GM06990 (cell line): Measurements from ENCODE around the gene CFAP69.
"Not testable (repeated sequence)": the region's sequence is repeated elsewhere in the genome, so short reads cannot be mapped to it uniquely, and the experiment has no call there.

Experiments
- DNase-seq: peaks from one replicate; pipeline ENCODE4 v3.0.0-alpha.2; 2011; ENCODE audit not compliant: insufficient read length; ENCODE audit errors: extremely low read depth
- H3K27me3 ChIP-seq: replicated peaks from 2 replicates; pipeline ENCODE4 v1.6.0; 2011; ENCODE audit warnings: low read length; ENCODE audit not compliant: control insufficient read depth, insufficient read depth
- H3K36me3 ChIP-seq: 2 replicates; pipeline ENCODE4 v1.5.1; 2011; ENCODE audit warnings: low read length; ENCODE audit not compliant: control insufficient read depth, insufficient read depth
- H3K4me3 ChIP-seq: replicated peaks from 2 replicates; pipeline ENCODE4 v1.5.1; 2011; ENCODE audit warnings: low read depth, mild to moderate bottlenecking, control low read depth, low read length
- CTCF ChIP-seq: IDR thresholded peaks from 2 replicates; pipeline ENCODE4 v1.5.1; 2011; ENCODE audit warnings: low read length, control low read depth, mild to moderate bottlenecking, inconsistent platforms; ENCODE audit not compliant: insufficient read depth, poor library complexity, severe bottlenecking

Gene CFAP69

GRCh38 chr7:90334193-90334843 lies 89.3 kb downstream of the CFAP69 start:
- Histone ChIP-seq H3K4me3 (no peak overlapping the region), H3K27me3 (no peaks in the 10 kb centered on the region), H3K36me3 (no peaks in the 10 kb centered on the region)
- TF ChIP-seq CTCF, result no peak
- no peak for DNase-seq

GRCh38 chr7:90334926-90335325 lies 90.0 kb downstream of the CFAP69 start:
- not testable (repeated sequence) for H3K36me3 ChIP-seq, H3K4me3 ChIP-seq, DNase-seq

GRCh38 chr7:90337106-90337505 lies 92.1 kb downstream of the CFAP69 start:
- Histone ChIP-seq H3K27me3 (no peaks in the 10 kb centered on the region), H3K4me3 (no peak overlapping the region), H3K36me3 (no peaks in the 10 kb centered on the region)
- DNase-seq, result no peak
- no peak for TF ChIP-seq CTCF

More at GRCh38 chr7:90334926-90335325, 90.0 kb downstream of the CFAP69 start:
- not testable (repeated sequence) for H3K27me3 ChIP-seq

- TF ChIP-seq CTCF, result no peak
- no peak for DNase-seq
- Histone ChIP-seq H3K27me3 (no peaks in the 10 kb centered on the region), H3K36me3 (no peaks in the 10 kb centered on the region; the same call in 1 of the 2 replicates), H3K4me3 (no peak overlapping the region)
Observed at GRCh38 chr7:90345016-90345415, 100.0 kb downstream of the CFAP69 start.

GRCh38 chr7:90345595-90346335 lies 100.8 kb downstream of the CFAP69 start:
- DNase-seq, result no peak
- Histone ChIP-seq H3K4me3 (peak overlapping the region; percentile 80), H3K27me3 (no peaks in the 10 kb centered on the region), H3K36me3 (no peaks in the 10 kb centered on the region; the same call in 1 of the 2 replicates)
- no peak for TF ChIP-seq CTCF

GRCh38 chr7:90346336-90347125 lies 101.6 kb downstream of the CFAP69 start, which contains the start of gene GTPBP10:
TSS of gene GTPBP10 (plus strand) at chr7:90346716. CDS start at chr7:90346742, 26 bp downstream.
- Histone ChIP-seq H3K4me3 (peak within 1 kb of the TSS; percentile 80), H3K27me3 (no peaks in the 10 kb centered on the region), H3K36me3 (no peaks in the 10 kb centered on the region; the same call in 1 of the 2 replicates)
- DNase-seq, result peak; percentile 95
- TF ChIP-seq CTCF, result peak; percentile 86
